Bone marrow (tissue), 2 donors: ENCODE data around the gene POLR2M.
A peak's percentile ranks its signal among the peaks of the same experiment; 100 is the strongest.

Source experiments
- DNase-seq, 2 donors: peaks; one replicate each; lab custom pipeline; 2025; lab: John Stamatoyannopoulos, UW

POLR2M gene

DNA sequence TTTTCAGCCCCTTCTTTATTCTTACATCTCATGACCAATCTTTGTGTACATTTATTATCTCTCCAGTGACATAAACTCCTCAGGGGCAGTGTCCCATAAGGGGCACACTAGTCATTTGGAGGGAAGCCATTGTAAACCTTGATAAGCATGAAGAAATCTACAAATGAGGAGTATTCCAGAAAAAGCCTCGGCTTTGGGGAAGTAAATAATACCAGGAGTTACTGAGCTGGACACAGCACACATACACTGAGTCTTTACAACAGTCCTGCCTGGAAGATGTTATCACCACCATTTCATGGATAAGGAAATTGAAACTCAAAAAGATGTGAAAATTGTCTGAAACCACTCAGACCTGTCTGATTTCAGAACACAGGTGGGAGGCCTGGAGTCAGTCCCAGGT is 15.4 kb upstream of the POLR2M start:
- DNase-seq = no peak

DNA sequence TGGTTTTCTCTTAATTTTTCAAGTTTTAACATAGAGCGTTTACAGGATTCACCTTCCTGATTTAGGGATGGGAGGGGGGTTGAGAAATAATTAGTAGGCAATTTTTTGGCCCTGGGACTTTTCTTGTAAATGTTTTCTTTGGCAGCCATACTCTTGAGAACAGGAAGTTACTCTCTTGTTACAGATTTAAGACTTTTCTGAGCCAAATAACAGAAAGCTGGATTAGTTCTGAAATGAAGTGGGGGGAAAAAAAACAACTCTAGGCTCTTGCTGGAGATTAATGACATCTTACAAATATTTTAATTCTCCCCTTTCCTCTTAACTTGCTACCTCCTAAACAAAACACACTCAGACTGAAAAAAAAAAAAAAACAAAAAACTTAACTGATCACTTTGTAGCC is 13.8 kb upstream of the POLR2M start:
- no peak for DNase-seq

DNA sequence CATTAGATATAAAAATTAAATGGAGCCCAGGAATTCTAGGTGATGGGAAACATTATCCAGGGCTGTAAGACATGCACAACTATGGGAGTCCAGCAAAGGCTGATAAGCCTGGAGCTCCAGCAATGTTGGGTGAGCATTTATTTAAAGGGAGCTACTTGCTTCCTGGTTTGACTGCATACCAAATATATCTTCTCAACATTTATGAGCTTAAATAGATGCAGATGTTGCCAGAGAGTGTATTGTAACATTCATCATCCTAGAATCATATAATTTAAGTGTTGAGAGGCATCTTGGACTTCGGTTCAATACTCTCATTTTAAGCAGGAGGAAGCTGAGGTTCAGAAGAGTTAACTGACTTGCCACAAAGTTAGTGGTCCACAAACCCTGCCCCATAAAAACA is 12.2 kb upstream of the POLR2M start:
- no peak for DNase-seq

DNA sequence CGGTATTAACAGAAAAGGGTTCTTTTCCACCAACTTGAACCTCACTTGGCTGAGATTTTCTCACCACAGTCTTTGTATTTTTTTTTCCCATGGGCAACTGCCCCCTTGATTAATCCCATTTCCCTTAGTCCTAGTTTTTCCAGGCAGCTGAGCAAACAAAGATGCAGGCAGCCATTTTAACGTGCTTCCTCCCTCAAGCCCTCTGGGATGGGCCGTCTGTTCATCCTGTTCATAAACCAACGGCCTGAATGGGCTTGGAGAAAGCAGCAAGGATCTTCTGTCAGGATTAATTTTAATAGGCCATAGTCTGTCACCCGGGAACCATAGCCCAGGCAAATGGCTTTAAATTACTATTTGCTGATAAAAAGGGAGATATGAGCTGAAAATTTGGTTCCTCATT is 10.4 kb upstream of the POLR2M start:
- DNase-seq = no peak

DNA sequence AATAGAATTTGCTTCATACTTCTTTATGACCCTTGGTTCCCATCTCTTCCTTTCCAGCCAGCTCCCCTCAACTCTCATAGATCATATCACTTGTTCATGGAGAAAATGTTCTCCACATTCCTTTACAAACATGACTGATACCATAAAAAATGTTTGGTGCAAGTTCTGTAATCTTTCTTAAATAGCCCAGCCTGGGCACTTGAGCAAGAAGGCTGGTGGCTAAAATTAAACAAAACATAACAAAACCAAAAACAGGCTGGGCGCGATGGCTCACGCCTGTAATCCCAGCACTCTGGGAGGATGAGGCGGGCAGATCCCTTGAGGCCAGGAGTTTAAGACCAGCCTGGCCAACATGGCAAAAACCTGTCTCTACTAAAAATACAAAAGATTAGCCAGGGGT is 8.9 kb upstream of the POLR2M start:
- no peak for DNase-seq

DNA sequence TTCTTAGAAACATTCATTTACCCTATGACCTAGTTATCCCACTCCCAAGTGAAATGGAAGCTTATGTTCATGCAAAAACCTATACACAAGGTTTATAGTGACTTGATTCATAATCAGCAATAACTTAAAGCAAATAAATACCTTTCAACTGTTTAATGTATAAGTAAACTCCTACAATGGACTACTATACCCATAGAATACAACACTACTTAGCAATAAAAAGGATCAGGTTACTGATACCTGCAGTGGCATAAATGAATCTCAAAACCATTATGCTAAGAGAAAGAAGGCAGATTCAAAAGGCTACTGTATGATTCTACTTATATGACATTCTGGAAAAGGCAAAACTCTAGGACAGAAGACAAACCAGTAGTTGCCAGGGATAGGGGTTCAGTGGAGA is 8.3 kb upstream of the POLR2M start:
- no peak for DNase-seq

DNA sequence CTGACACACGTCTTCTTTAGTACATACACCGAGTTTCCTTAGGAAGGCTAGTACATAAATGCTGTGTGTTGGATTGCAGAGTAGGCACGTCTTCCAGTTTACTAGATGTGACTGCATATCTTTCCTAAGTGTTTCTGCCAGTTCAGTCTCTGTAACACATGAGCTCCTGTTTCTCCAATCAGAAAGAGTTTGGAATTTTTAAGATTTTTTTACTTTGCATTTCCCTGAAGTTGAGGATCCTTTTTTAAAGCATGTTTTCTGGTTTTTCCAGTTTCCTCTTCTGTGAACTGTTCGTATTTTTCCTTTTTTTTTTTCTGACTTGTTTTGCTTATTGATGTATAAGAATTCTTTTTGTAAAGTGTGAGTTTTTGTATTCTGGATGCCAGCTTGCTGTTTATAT is 7.5 kb upstream of the POLR2M start:
- no peak for DNase-seq

DNA sequence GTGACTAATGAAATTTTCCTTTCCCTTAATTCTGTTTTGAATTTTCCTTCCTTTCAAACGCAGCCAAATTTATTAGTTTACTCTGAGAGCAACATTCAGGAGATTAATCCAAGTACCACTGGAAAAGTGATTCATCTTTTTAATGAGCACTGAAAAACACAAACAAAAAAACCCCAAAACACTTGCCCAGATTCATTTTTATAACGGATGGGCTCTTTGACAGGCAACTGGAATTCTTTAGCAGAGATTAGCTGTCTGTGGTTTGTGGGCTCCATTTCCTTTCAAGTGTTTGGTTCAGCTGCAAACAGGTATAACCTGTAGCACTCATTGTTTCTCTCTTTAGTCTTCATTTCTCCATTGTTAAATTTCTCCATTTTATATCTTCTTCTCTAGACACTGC is 3.1 kb upstream of the POLR2M start:
- DNase-seq = no peak

DNA sequence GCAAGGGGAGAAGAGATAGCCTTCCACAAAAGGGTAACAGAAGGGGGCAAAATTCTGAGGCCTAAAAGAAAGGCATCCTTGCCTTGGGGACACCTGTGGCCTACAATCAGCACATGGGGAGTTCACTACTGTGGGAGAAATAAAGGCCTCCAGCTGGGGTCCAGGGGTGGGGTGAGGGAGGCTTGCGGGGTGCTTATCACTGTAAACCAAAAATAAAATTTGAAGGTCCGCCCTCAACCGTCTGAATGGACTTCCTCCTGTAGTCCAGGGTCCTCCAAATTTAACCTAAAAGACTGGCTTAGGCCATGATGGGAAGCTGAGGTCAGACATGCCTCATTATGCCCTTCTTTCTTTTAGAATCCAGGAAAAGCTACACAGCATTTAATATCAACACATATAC is 2.1 kb upstream of the POLR2M start:
- no peak for DNase-seq

DNA sequence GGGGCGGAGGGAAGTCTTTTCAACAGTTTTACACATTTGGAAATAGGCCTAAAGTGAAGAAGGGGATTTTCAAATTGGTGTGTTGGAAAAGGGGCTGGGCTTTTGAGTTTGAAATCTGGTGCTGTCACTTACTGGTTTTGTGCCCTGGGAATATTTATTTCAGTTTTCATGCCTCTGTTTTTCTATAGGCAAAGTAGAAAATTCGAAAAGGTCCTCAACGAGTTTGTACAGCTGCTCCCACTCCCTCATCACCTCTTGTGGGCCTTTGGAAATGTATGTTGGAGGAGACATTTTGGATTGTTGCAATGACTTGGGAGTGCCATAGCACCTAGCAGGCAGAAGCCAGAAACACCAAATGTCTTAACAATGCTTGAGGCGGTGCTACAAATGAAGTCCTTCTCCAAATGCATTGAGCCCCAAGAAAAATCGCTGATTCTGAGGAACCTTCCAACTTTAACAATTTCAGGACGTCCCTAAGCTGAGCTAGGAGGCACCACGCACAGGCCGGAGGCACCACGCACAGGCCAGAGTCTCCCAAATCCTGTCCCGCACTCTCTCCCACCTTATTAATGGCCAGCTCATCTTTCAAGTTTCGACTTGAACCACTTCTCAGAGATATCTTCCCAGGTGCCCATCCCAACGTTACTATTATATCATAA is 639 bp upstream of the POLR2M start:
- DNase-seq = no peak

DNA sequence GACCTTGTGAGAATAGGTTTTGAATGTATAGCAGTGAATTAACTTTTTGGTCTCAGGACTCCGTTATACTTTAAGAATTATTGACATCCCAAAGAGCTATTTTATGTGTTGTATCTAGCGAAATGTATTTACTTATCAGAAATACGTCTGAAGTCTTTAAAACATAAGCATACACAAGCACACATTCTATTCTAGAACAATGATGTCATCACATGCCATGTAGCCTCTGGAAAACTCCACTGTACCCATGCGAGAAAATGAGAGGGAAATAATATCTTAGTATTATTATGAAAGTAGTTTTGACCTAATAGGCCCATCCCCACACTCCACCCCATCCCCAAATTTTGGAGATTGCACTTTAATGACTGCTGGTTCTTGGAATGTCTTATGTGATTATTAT is 1.5 kb downstream of the POLR2M start:
- no peak for DNase-seq

DNA sequence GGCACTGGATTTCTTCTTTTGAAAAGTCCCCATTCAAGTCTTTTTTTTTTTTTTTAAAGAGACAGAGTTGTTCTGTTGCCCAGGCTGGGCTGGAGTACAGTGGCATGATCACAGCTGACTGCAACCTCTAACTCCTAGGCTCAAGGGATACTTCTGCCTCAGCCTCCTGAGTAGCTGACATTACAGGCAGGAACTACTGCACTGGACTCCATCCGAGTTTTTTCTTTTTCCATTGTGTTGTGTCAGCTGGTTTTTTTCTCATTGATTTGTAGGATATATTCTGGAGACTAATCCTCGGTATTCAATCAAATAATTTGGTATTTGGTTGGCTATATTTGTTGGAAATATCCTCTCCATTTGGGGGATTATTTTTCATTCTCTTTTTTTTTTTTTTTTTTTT is 11.8 kb downstream of the POLR2M start:
- no peak for DNase-seq

DNA sequence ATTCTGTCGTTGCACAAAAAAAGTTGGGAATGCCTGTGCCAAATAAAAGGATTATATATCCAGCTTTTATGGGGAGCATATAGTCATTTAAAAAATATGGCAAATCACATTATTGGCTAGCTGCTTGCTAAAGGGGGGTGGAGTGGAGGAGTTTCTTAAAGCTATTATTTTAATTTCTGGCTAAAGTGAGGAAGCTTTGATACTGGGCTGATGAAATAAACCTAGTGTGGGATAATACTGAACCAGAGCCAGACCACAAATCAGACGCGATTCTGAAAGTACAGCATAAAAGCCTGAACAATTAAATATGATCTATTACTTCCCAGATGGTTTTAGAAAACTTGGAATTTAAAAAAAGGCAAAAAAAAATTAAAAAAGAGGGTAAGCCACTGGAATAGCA is 14.4 kb downstream of the POLR2M start:
- no peak for DNase-seq

DNA sequence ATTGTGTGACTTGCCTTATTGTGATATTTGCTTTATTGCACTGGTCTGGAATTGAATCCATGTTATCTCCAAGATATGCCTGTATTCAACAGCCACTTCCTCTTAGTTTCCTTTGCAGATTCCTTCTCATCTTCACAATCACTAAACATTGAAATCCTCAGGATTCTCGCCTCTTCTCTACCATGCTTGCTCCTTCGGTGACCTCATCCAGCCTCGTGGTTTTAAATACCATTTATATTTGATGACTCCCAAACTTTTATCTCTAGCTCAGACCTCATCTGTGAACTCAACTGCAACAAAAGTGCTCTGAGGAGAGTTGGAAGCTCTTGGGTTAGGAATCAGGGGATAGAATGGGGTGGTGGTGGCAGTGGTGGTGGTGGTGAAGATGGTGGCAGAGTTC is 19.9 kb downstream of the POLR2M start:
- DNase-seq = no peak

DNA sequence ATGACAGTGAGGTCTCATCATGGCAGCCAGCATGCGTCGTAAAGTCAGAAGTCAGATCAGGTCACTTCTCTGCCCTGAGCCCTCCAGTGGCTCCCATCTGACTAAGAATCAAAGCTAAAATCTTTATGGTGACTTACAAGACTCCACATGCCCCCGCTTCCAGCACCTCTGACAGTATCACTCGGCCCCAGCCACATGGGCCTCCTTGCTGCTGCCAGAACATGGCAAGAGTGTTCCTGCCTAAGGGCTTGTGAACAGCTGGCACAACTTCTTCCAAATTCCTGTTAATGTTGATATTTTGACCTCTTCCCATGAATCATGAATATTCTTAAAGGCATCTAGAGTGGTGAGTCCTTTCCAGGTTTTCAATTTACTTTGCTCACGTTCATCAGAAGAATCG is 20.5 kb downstream of the POLR2M start:
- no peak for DNase-seq

DNA sequence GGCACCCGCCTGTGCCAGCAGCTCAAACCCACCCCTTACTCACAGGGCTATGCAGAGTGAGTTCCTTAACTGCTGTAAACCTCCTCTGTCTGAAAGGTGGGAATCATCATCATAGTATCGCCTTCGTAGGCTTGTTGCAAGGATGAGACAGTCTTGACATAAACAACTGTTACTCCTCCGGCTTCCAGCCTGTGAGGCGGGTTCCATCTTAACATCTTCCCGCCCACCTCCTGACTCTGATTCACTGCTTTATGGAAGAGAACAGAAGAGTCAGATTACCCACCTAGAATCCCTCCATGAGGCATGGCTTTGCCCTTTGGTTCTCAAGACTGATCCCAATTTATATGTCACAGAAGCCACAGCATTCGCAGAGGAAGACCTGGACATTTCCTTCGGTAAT is 21.9 kb downstream of the POLR2M start:
- DNase-seq = no peak

DNA sequence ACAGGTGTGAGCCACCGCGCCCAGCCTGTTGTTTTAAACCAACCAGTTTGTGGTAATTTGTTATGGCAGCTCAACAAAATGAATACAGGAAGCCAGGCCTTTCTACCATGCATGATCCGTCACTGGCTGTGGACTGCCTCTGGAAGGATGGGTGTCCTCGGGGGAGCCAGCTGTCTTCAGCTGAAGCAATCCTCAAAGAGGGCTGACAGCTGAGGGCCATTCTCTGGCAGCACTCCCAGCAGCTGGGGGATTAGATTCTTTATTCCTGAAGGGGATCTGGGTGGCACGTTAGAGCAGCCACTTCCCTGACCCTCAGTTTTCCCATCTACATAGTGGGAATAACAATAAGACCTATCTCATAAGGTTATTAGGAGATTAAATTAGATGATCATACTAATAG is 24.4 kb downstream of the POLR2M start:
- no peak for DNase-seq

DNA sequence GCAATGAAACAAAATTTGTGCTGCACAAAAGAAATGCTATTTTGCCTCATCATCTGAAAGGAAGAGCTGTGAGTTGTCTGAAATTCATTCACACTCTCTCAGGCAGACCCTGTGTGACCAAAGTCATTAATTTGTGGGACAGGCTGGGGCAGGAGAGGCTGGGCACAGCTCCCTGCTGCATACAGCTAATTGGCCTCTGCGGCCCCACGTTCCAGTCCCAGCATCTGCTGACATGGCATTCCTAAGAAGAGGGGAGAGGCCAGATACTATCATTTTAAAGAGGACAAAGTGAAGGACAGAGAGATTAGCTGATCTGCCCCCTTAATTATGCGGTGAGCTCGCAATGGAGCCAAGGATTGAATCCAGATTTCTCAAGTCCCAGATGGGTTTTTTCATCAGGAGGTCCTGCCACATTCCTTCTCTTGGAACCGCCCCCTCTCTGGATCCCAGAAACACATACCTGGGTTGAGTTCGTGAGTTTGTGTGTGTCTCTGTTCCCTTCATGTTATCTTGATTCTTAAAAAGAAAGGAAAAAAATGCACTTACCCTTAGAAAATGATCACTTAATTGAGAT is 25.1 kb downstream of the POLR2M start:
- no peak for DNase-seq

DNA sequence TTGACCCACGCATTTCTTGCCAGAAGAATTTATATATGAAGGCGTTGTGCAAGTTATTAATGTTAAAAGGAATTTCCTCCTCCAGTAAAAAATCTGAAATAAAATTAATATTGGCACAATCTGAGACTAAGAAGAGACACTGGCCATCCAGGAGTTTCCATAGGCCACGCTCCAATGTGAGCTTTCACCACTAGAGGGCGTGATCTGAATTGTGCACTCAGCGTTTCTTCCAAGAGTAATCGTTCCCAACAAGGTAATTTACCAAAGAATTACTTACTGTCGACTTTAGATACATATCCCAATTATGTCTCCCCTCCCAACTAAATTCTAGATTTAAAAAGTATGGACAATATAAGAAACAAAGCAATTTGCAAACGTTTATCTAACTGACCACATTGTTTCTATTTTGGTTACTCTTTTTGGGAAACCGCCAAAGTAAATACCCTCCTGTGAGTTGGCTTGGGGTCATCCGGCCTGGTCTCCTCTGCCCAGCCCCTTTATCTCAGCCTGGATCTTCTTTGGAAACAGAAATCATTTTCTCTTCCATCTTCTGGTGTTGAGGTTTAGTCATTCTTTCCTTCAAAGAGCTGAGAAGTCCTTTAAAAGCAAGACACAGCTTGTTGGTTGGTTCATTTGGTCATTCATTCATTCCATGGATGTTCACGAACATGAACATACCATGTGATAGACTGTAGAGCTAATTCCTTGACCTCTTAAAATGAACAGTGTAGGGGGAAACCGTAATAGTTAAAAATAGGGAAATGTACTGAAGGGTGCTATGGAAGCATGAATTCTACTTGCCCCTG is 26.2 kb downstream of the POLR2M start:
- DNase-seq = peak in 1 of 2 donors; percentile 4

DNA sequence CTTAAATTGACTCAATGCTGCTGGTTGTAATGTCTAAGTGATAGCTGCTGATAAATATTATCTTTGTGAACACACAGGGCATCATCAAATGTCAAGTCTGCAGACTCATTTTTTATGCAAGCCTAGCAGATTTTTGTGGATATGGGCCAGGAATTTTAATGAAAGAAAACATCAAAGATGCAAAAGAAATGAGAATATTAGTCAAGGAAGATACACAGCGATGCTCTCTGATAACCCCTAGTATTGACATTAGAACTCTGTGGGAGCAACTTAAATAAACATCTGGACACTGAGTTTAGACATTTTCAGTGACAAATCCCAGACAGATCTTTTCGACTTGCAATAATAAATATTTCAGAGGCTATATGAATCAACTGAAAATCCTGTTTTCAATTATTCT is 28.3 kb downstream of the POLR2M start:
- no peak for DNase-seq

DNA sequence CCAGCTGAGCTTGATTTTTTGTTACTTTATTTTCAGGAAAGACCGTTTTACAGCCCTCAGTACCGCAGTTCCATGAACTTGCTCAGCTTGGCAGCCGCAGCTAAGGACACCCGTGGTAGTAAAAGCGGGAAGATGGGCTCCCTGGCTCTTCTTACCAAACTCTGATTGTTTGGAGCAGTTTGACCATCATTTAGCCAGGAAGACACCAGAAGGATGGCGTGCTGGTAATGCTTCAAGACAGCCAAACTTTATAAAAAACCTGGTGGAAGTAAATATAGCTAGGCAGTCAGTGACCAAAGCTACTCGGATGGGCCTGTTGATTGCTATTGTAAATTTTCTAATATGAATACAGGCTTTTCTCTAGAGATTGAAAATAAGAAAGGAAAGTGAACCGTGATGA is 28.9 kb downstream of the POLR2M start:
- no peak for DNase-seq

DNA sequence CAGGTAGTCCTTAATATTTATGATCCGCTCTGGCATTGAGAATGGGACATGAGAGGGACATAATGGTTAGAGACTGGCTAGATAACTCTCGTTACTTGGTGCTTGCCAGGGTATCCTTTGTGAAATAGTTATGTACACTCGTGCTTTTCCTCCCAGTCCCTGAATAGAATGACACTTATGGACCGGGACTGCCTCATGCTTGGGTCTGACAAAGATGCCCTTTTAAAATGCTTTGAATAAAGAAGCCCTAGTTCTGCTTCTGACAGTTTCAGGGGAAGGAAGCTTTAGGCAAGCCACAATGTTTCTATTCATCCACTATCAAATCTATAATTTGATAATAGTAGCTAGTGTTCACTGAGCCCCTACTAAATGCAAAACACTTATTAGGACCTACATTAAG is 29.4 kb downstream of the POLR2M start:
- no peak for DNase-seq

DNA sequence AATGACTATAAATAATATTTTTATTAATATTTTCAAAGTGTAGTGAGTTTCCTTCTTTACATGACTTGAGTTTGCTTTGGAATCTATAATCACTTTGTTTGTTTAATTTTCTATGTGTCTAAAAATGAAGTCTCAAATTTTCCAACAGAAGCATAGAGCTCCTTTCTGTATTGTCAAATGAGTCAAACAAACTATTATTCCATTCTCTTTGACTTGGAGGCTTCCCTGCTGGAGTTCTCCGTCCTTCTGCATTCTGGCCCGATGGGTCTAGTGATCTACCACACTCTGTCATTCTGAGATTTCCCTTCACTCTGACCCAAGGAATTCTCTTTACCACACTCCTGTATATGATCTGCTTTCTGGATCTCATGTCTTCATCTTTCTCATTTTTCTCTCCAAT is 30.1 kb downstream of the POLR2M start:
- DNase-seq = no peak
